Adipose tissue (tissue), 3 donors: ENCODE results near the gene PIK3R5. TPM values are rescaled to one million over a fixed set of nuclear protein-coding genes. Genes with fewer than 3 reads are reported as not detected.

ENCODE experiments used
- H3K27ac ChIP-seq: one replicate; pipeline ENCODE4 v1.5.1; 2013; ENCODE audit warnings: low read depth, low read length
- WGBS, 3 donors: extraction: QIAGEN DNeasy Blood & Tissue Kit; methylation state at CpG; one replicate each; pipeline ENCODE4 v1.1.7; 2013; 5-methylcytosine and 5-hydroxymethylcytosine counted together
- polyA plus RNA-seq, 3 donors: library from polyadenylated mRNA; stranded (reverse); fragments of 200-250 nt; gene quantifications; one replicate each; pipeline ENCODE4 v1.2.3, GENCODE V29; 2013
- donor health status: healthy with polysubstance abuse.
- donor health status: Bipolar disorder and iron deficiency.
- donor health status: healthy.

Gene PIK3R5
- polyA plus RNA-seq, 3 donors, result 1.2 to 6.9 (median 3.9) TPM

GRCh38 chr17:8873801-8874715 is 91.4 kb downstream of the PIK3R5 start:
- 44 to 69% (median 60%) methylated on average over 19 of the region's 19 CpGs for WGBS, 3 donors
- H3K27ac ChIP-seq, result no peak overlapping the region

- H3K27ac ChIP-seq, result no peak overlapping the region
- 33 to 65% (median 35%) methylated on average over 16 to 17 of the region's 17 CpGs for WGBS, 3 donors
Observed at GRCh38 chr17:8872705-8873435, 92.6 kb downstream of the PIK3R5 start.

DNA sequence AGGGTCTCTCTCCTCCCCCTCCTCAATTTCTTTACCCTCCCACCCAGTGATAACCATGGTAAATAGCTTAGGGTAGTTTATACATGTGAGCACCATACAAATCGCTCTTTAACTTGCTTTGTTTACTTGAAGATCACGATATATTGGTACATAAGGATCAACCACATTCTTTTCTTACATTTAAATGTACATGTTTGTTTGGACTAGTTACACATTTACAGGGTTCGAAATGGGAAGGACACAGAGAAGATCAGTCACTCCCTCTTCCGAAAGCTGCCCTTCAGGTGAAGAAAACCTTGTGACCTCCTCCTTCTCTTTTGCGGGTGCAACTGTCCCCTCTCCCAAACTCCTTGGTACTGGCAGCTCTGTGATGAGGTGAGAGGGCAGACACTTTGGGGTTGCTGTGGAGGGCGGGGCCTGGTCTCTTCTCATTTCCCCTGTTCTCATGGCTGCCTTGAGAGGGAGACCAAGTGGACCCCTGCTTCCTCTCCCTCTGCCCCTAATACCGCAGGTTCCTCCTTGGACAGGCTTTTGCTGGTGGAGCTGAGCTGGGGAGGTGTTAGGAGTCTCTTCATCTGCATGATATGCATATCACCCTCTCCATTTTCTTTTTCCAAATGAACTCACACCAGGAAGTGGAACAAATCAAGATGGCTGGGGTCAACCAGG is 93.3 kb downstream of the PIK3R5 start:
- 51 to 80% (median 71%) methylated on average over 7 of the region's 7 CpGs for WGBS, 3 donors
- H3K27ac ChIP-seq, result no peak overlapping the region

GRCh38 chr17:8871081-8871581 is 94.4 kb downstream of the PIK3R5 start:
- 77 to 92% (median 86%) methylated on average over 13 of the region's 13 CpGs for WGBS, 3 donors
- no peak overlapping the region for H3K27ac ChIP-seq

DNA sequence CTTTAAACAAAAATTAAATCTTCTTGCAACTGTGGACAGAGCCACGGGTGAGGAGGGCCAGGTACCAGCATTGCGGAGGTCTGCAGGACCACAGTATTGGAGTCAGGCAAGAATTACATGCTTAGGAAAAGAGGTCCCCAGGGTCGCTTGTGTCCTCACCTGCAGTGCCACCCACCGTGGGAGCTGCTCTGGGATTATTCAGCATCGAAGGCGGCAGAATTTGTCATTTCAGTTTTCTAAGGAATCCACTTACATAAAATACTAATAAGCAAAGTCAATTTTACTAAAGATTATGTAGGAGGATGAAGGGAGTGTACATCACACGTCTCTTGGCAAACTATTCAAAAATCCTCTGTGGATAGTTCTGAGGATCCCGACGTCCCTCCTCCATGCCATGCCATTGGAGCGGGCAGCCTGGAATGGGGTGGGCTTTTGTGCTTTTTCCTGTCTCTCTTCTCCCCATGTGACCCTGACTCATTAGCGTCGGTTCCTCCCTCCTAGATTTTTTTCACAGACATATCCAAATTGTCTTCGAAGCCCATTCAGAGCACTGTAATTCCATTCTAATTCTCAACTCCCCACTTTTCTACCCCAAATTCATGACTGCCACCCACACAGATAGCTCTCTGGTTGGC is 95.0 kb downstream of the PIK3R5 start:
- no peak overlapping the region for H3K27ac ChIP-seq
- 77 to 84% (median 82%) methylated on average over 13 of the region's 13 CpGs for WGBS, 3 donors

DNA sequence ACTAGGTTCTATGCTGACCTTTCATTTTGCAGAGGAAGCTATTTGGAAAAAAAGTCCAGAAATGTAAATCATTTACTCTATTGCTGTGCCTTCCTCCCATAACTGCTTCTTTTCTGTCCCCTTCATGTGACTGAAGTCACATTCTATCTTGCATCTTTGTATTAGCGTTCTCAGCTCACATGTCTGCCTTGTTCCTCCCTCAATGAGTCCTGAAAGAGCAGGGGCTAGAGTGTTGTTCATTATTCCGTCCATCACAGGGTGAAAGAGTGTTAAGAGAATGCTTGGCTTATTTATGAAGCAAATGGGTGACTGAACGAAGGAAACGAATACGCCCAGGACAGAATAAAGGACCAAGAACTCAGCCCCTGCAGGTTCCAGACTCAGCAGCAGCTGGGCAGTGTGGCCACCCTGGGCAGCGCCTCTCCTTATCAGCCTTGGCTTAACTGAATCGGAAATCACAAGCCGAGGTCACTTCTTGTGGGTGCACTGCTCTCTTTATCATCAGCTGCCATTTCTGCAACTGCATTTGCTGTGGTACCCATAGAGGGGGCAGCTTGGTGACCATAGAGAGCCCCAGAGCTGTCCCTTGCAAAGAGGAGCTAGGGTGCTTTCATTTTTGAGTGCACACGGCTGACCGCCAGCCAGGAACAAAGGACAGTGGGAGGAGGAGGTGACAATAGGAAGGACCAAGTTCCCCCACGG is 96.2 kb downstream of the PIK3R5 start:
- 50 to 76% (median 57%) methylated on average over 11 of the region's 11 CpGs for WGBS, 3 donors
- H3K27ac ChIP-seq, result no peak overlapping the region

DNA sequence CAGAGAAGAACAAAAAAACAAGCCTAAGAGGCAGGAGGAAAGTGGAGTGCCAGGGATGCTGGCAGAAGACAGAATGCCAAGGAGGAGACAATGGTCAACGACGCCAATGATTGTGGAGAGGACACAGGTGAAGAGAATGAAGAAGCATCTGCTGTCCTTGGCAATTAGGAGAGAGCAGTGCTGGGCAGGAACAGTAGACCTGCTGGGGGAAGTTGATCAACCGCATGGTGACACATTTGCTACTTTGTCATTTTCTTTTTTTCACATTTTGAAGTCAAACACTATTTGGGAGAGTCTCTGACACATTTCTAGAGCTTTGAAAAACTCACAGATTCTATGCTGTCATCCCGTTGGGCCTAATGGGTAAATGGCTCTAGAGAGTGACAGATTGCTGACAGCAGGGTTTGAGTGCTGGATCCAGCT is 97.0 kb downstream of the PIK3R5 start:
- 69 to 75% (median 70%) methylated on average over 4 of the region's 4 CpGs for WGBS, 3 donors
- H3K27ac ChIP-seq, result no peak overlapping the region

DNA sequence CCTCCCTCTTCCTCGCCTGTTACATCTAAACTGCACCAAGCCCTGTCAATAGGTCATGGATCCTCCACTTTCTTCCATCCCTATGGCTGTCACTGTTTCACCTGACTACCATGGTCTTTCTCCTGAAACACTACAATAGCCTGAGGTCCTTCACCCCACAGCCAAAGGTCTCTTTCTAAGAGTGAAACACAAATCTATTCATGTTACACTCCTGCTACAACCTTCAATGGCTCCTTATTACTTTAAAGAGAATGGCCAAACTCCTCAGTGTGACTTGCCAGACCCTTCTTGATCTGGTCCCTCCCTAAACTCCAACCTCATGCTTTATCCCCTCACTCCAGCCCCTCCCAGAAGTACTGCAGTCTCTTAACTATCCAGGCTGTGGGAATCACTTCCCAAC is 97.4 kb downstream of the PIK3R5 start:
- WGBS, 3 donors, result 84 to 100% (median 97%) methylated on average over 1 of the region's 1 CpG
- no peak overlapping the region for H3K27ac ChIP-seq

DNA sequence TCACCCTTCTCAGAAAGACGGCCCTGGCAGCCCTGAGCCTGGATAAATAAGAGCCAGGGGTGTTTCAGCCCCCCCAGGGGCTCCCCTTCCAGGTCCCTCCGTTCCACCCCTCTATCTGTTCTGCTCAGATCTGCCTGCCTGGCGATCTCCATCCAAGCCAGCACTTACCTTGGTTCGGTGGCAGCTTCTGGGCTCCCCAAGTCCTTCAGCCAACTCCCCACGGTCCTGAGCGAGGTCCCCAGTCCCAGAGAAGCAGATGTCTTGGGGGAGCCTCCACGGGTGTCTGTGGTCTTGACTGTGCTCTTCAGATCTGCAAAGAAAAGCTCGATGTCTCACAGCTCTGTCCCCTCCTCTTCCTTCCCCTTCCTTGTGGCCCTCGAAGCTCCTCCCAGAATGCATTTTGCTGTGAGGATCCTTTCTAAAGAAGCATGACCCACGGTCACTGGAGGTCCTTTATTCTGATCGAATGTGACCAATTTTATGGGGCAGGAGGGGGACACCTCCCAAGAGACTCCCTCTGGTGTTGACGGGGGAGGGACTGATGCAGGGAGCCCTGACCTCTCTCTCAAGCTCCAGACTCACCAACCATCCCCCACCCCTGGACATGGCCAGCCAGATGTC is 98.0 kb downstream of the PIK3R5 start, which contains the start of gene PIK3R6:
Gene PIK3R6, minus strand, starts transcription at position 314 of the 621 bp plus-strand sequence. CDS start 17,880 bp downstream, outside the sequence.
- no peak within 1 kb of the TSS for H3K27ac ChIP-seq
- 30 to 52% (median 40%) methylated on average over 12 of the region's 12 CpGs for WGBS, 3 donors

- 82 to 94% (median 88%) methylated on average over 7 of the region's 7 CpGs for WGBS, 3 donors
- no peak overlapping the region for H3K27ac ChIP-seq
Observed at GRCh38 chr17:8865811-8866210, 99.7 kb downstream of the PIK3R5 start.

- WGBS, 3 donors, result 44 to 53% (median 49%) methylated on average over 6 of the region's 6 CpGs
- no peak overlapping the region for H3K27ac ChIP-seq
Observed at GRCh38 chr17:8865385-8865784, 100.1 kb downstream of the PIK3R5 start.

- H3K27ac ChIP-seq, result no peak overlapping the region
- 76 to 86% (median 84%) methylated on average over 9 of the region's 9 CpGs for WGBS, 3 donors
Observed at GRCh38 chr17:8862213-8863056, 103.1 kb downstream of the PIK3R5 start.

- 60 to 66% (median 62%) methylated on average over 7 of the region's 7 CpGs for WGBS, 3 donors
- H3K27ac ChIP-seq, result no peak overlapping the region
Observed at GRCh38 chr17:8861495-8862181, 103.9 kb downstream of the PIK3R5 start.

- 77 to 93% (median 89%) methylated on average over 14 of the region's 14 CpGs for WGBS, 3 donors
- no peak overlapping the region for H3K27ac ChIP-seq
Observed at GRCh38 chr17:8859804-8860430, 105.6 kb downstream of the PIK3R5 start.

DNA sequence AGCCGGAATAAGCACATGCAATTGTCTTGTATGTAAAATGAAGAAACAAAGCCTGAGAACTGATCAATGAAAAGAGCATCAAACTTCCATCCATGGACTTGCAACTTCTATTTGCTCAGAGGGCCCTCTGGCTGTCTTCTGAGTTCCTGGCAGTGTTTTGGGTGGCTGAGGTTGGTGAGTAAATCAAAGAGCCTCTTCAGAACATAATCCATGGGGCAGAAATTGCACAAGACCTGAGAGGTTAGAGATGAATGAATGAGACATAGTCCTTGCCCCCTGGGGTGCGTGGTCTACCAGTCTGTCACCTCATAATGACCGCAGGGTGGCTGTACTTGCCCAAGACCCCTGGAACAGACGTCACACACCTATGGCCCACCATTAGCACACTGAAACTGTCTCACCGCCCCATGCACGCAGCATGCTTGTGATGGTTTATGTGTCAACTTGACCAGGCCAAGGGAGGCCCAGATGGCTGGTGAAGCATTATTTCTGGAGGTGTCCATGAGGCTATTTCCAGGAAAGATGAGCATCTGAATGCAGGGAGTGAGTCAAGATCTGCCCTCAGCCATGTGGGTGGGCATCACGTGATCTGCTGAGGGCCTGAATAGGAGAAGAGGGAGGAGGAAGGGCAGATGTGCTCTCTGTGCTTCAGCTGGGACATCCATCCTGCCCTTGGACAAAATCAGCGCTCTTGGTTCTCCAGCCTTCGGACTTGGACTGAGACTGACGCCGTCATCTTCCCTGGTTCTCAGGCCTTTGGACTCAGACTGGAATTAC is 106.3 kb downstream of the PIK3R5 start:
- no peak overlapping the region for H3K27ac ChIP-seq
- WGBS, 3 donors, result 78 to 83% (median 80%) methylated on average over 11 of the region's 11 CpGs
